Panc1 (cell line): Measurements from ENCODE around the gene PSMD8. TPM values are rescaled to one million over a fixed set of nuclear protein-coding genes. Genes with fewer than 3 reads are reported as not detected.

Experiments
- ATAC-seq: fragments of 200-7000 bp; cut with Tn5 transposase; 2 replicates; pipeline ENCODE4 v1.9.1; 2020; ENCODE audit warnings: mild to moderate bottlenecking, moderate library complexity
- BruUV-seq: library from RNA; stranded (reverse); fragments of 400-500 nt; replicated peaks from 2 replicates; lab custom pipeline; 2021; lab: Mats Ljungman, UMichigan
- CTCF ChIA-PET: fragments of 300-600 bp; sonication (Branson Sonifier 250); formaldehyde crosslinking; loops from one replicate; lab custom pipeline; 2022; ENCODE audit warnings: antibody characterized with exemption; lab: Charles Lee
- POLR2A ChIA-PET: fragments of 300-600 bp; sonication (Branson Sonifier 250); formaldehyde crosslinking; loops from one replicate; lab custom pipeline; 2022; ENCODE audit warnings: antibody characterized with exemption; lab: Charles Lee
- DNase-seq: peaks from one replicate; pipeline ENCODE4 v3.0.0-alpha.2; 2010; ENCODE audit warnings: low read depth, low spot score
- H3K27ac ChIP-seq: 2 replicates; pipeline ENCODE4 v1.5.1; 2011; ENCODE audit warnings: mild to moderate bottlenecking, low read length, inconsistent platforms
- H3K27me3 ChIP-seq: fragments of 200-500 bp; sonication (Bioruptor generic); 2 replicates; pipeline ENCODE4 v1.6.0; 2014; ENCODE audit warnings: low read length, inconsistent platforms; ENCODE audit not compliant: control insufficient read depth, insufficient read depth
- H3K36me3 ChIP-seq: fragments of 200-500 bp; sonication (Bioruptor generic); 2 replicates; pipeline ENCODE4 v1.5.1; 2014; ENCODE audit warnings: inconsistent platforms, mild to moderate bottlenecking, low read length, moderate library complexity; ENCODE audit not compliant: control insufficient read depth, insufficient read depth
- H3K4me1 ChIP-seq: 2 replicates; pipeline ENCODE4 v1.5.1; 2011; ENCODE audit warnings: inconsistent platforms, mild to moderate bottlenecking, low read length, moderate library complexity; ENCODE audit not compliant: control insufficient read depth, insufficient read depth
- H3K4me3 ChIP-seq, 2 experiments: 2 replicates each; pipeline ENCODE4 v1.5.1; 2011 to 2012; ENCODE audit warnings: low read depth in 2 of 2, low read length in 2 of 2, mild to moderate bottlenecking in 2 of 2, inconsistent platforms in 1 of 2, moderate library complexity in 1 of 2
- H3K9me3 ChIP-seq: fragments of 200-500 bp; sonication (Bioruptor generic); 2 replicates; pipeline ENCODE4 v1.5.1; 2014; ENCODE audit warnings: low read depth, mild to moderate bottlenecking, inconsistent platforms, low read length, moderate library complexity; ENCODE audit not compliant: control insufficient read depth, insufficient read depth
- POLR2AphosphoS5 ChIP-seq: IDR thresholded peaks from 2 replicates; pipeline ENCODE4 v1.6.1; 2012; ENCODE audit warnings: mild to moderate bottlenecking, low read depth, low read length, moderate library complexity
- SIN3A ChIP-seq: IDR thresholded peaks from 2 replicates; pipeline ENCODE4 v1.6.1; 2012; ENCODE audit warnings: low read depth, mild to moderate bottlenecking, low read length, moderate library complexity, borderline replicate concordance; ENCODE audit not compliant: insufficient read depth
- TCF7L2 ChIP-seq: IDR thresholded peaks from 2 replicates; pipeline ENCODE4 v1.6.1; 2011; ENCODE audit warnings: mild to moderate bottlenecking, low read depth, low read length, inconsistent platforms
- in situ Hi-C: cut with HindIII; loops from 2 replicates; pipeline ENCODE4 v1.10.0; 2016; ENCODE audit warnings: low sequenced_read_pairs, low pct_unique_long_range_greater_than_20kb
- intact Hi-C: fragments of 100-400 bp; cut with micrococcal nuclease; formaldehyde crosslinking; loops from one replicate; pipeline ENCODE4 v1.10.0; 2022; ENCODE audit not compliant: unreplicated experiment
- total RNA-seq: library from RNA; stranded (reverse); gene quantifications from one replicate; pipeline ENCODE4 v1.2.1, GENCODE V29; 2021; ENCODE audit not compliant: unreplicated experiment
- TF ChIP-seq, protein P1 (sequence below): fragments of 450-650 bp; IDR thresholded peaks from 2 replicates; pipeline ENCODE4 v1.5.1; 2017; ENCODE audit warnings: mild to moderate bottlenecking
- TF ChIP-seq, protein P2 (sequence below), 2 experiments: IDR thresholded peaks; 2 replicates each; pipeline ENCODE4 v1.6.1; 2011 to 2012; ENCODE audit warnings: low read depth in 2 of 2, control low read depth in 1 of 2, low read length in 1 of 2, mild to moderate bottlenecking in 1 of 2, moderate library complexity in 1 of 2; ENCODE audit not compliant: insufficient read depth in 1 of 2

PSMD8 gene
- total RNA-seq, 1 experiment from 2014 or later, result 388 TPM

DNA sequence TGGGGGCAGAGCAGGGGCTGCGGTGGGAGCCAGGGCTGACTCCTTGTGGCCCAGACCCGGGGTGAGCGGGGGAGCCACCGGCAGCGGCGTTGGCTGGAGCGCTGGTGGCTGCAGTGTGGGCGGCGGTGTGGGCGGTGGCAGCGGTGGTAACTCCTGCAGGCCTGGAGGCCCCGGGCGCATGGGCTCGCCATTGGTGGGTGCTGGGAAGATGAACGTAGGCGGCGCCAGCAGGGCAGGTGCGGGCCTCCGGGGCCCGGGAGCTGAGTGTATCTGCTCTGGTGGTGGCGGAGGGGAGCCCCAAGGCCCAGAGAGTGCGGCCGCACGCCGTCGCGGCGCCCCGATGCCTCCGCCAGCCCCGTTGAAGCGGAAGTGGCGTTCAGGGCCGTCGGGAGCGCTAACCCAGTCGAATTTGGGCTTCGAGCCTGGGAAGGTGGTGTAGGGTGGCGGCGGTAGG is 11.5 kb downstream of the PSMD8 start:
- BruUV-seq, result no TSS peak
- intact Hi-C loops, result no loop called here

DNA sequence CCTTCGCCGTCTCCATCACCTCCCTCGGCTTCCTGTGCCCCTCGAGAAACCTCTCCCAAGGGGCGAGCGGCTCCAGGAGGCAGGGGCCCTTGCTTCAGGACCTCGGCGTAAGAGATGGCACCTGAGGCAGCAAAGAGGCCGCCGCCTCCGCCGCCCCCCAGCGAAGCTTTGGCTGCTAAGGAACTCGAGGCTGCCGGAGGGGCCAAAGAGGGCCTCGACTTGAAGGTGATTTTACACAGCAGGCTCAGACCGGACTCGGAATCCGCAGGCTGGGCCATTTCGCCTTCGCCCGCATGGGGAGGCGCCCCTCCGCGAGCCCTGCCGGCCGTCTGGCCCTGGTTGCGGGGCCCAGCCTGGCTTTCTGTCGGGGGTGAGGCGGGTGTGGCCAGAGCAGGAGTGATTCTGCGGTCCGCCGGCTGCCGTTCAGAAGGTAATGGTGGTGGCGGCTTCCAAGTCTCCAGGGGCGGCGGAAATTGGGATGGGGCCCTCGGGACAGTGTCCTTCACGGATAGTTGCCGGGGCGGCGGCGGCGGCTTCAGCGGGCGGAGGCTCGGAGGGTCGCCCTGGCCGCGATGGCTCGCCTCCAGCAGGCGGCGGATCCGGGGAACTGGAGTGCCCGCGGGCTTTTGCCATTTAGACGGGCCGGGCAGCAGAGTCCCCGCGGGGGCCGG is 12.1 kb downstream of the PSMD8 start:
- no TSS peak for BruUV-seq
- ATAC-seq (no peak), DNase-seq (no peak)
- no peak overlapping the region for H3K27ac ChIP-seq
- H3K27me3 ChIP-seq, result no peaks in the 10 kb centered on the region
- peaks cover 10% of the 10 kb centered on the region for H3K4me1 ChIP-seq
- TF ChIP-seq TCF7L2 (no peak), SIN3A (no peak), POLR2AphosphoS5 (no peak)
- TF ChIP-seq, protein P1, sequence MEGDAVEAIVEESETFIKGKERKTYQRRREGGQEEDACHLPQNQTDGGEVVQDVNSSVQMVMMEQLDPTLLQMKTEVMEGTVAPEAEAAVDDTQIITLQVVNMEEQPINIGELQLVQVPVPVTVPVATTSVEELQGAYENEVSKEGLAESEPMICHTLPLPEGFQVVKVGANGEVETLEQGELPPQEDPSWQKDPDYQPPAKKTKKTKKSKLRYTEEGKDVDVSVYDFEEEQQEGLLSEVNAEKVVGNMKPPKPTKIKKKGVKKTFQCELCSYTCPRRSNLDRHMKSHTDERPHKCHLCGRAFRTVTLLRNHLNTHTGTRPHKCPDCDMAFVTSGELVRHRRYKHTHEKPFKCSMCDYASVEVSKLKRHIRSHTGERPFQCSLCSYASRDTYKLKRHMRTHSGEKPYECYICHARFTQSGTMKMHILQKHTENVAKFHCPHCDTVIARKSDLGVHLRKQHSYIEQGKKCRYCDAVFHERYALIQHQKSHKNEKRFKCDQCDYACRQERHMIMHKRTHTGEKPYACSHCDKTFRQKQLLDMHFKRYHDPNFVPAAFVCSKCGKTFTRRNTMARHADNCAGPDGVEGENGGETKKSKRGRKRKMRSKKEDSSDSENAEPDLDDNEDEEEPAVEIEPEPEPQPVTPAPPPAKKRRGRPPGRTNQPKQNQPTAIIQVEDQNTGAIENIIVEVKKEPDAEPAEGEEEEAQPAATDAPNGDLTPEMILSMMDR, result no peak
- TF ChIP-seq, protein P2, sequence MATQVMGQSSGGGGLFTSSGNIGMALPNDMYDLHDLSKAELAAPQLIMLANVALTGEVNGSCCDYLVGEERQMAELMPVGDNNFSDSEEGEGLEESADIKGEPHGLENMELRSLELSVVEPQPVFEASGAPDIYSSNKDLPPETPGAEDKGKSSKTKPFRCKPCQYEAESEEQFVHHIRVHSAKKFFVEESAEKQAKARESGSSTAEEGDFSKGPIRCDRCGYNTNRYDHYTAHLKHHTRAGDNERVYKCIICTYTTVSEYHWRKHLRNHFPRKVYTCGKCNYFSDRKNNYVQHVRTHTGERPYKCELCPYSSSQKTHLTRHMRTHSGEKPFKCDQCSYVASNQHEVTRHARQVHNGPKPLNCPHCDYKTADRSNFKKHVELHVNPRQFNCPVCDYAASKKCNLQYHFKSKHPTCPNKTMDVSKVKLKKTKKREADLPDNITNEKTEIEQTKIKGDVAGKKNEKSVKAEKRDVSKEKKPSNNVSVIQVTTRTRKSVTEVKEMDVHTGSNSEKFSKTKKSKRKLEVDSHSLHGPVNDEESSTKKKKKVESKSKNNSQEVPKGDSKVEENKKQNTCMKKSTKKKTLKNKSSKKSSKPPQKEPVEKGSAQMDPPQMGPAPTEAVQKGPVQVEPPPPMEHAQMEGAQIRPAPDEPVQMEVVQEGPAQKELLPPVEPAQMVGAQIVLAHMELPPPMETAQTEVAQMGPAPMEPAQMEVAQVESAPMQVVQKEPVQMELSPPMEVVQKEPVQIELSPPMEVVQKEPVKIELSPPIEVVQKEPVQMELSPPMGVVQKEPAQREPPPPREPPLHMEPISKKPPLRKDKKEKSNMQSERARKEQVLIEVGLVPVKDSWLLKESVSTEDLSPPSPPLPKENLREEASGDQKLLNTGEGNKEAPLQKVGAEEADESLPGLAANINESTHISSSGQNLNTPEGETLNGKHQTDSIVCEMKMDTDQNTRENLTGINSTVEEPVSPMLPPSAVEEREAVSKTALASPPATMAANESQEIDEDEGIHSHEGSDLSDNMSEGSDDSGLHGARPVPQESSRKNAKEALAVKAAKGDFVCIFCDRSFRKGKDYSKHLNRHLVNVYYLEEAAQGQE (IDR thresholded peaks at IDR 0.05; ENCODE audit: insufficient read depth in 1 of 2, low read depth in 2 of 2, low read length in 1 of 2), result no peak
- no peaks in the 10 kb centered on the region for H3K9me3 ChIP-seq
- intact Hi-C loops, result no loop called here
- POLR2A ChIA-PET, result no interaction called here
- in situ Hi-C loops, result no loop called here
- CTCF ChIA-PET, result no interaction called here
- peaks cover 9% of the 10 kb centered on the region for H3K36me3 ChIP-seq
- H3K4me3 ChIP-seq, result no peak overlapping the region

More for the DNA sequence above, 11.5 kb downstream of the PSMD8 start:
- Histone ChIP-seq H3K27me3 (no peaks in the 10 kb centered on the region), H3K4me3 (no peak overlapping the region), H3K4me1 (peaks cover 10% of the 10 kb centered on the region), H3K27ac (no peak overlapping the region), H3K9me3 (no peaks in the 10 kb centered on the region), H3K36me3 (peaks cover 12% of the 10 kb centered on the region)
- TF ChIP-seq TCF7L2 (no peak), POLR2AphosphoS5 (no peak), SIN3A (no peak)
- TF ChIP-seq, protein P2 (IDR thresholded peaks at IDR 0.05; ENCODE audit: insufficient read depth in 1 of 2, low read depth in 2 of 2, low read length in 1 of 2), result no peak
- TF ChIP-seq, protein P1, result no peak
- ChIA-PET POLR2A (no interaction called here), CTCF (no interaction called here)
- DNase-seq (no peak), ATAC-seq (no peak)
- in situ Hi-C loops, result no loop called here
